SH-SY5Y (cell line): ENCODE measurements around the gene GAS2L2.

Source experiments
- GATA2 ChIP-seq: IDR thresholded peaks from 2 replicates; pipeline ENCODE4 v1.6.1; 2011; ENCODE audit warnings: mild to moderate bottlenecking, low read depth, low read length
- GATA3 ChIP-seq: IDR thresholded peaks from 2 replicates; pipeline ENCODE4 v1.6.1; 2011; ENCODE audit warnings: low read depth, mild to moderate bottlenecking, low read length, moderate library complexity

The GAS2L2 gene

GRCh38 chr17:35764123-35764991, 11.3 kb upstream of the GAS2L2 start:
- TF ChIP-seq GATA3 (no peak), GATA2 (no peak)

GRCh38 chr17:35763767-35764122, 10.7 kb upstream of the GAS2L2 start:
- TF ChIP-seq GATA3 (no peak), GATA2 (no peak)

GRCh38 chr17:35761601-35762000, 8.6 kb upstream of the GAS2L2 start:
- no peak for TF ChIP-seq GATA3
- TF ChIP-seq GATA2: no peak

GRCh38 chr17:35760587-35760986, 7.5 kb upstream of the GAS2L2 start, which contains the start of gene C17orf50:
TSS of gene C17orf50 (plus strand) at chr17:35760887. CDS start at chr17:35760942, 55 bp downstream.
- TF ChIP-seq GATA3 (no peak), GATA2 (no peak)

GRCh38 chr17:35757243-35757642, 4.2 kb upstream of the GAS2L2 start:
- TF ChIP-seq GATA3 (no peak), GATA2 (no peak)

GRCh38 chr17:35752471-35752870, 568 bp downstream of the GAS2L2 start:
- TF ChIP-seq GATA2 (no peak), GATA3 (no peak)

- no peak for TF ChIP-seq GATA2
- no peak for TF ChIP-seq GATA3
Observed at GRCh38 chr17:35750526-35751395, 2.3 kb downstream of the GAS2L2 start.

- TF ChIP-seq GATA3: no peak
- TF ChIP-seq GATA2: no peak
Observed at GRCh38 chr17:35749560-35750412, 3.3 kb downstream of the GAS2L2 start.

- TF ChIP-seq GATA2 (no peak), GATA3 (no peak)
Observed at GRCh38 chr17:35748979-35749378, 4.1 kb downstream of the GAS2L2 start.

GRCh38 chr17:35748341-35748841, 4.6 kb downstream of the GAS2L2 start:
- TF ChIP-seq GATA3 (no peak), GATA2 (no peak)

GRCh38 chr17:35747540-35748017, 5.5 kb downstream of the GAS2L2 start:
- TF ChIP-seq GATA2 (no peak), GATA3 (no peak)

- TF ChIP-seq GATA2: no peak
- TF ChIP-seq GATA3: no peak
Observed at GRCh38 chr17:35745749-35746320, 7.2 kb downstream of the GAS2L2 start.

- TF ChIP-seq GATA3: no peak
- TF ChIP-seq GATA2: no peak
Observed at GRCh38 chr17:35745246-35745645, 7.8 kb downstream of the GAS2L2 start.
